NCI-H226 (cell line): ENCODE data around the gene MDFI.

Experiments used
- DNase-seq: peaks from one replicate; pipeline ENCODE4 v3.0.0-alpha.2; 2015

Gene MDFI

DNA sequence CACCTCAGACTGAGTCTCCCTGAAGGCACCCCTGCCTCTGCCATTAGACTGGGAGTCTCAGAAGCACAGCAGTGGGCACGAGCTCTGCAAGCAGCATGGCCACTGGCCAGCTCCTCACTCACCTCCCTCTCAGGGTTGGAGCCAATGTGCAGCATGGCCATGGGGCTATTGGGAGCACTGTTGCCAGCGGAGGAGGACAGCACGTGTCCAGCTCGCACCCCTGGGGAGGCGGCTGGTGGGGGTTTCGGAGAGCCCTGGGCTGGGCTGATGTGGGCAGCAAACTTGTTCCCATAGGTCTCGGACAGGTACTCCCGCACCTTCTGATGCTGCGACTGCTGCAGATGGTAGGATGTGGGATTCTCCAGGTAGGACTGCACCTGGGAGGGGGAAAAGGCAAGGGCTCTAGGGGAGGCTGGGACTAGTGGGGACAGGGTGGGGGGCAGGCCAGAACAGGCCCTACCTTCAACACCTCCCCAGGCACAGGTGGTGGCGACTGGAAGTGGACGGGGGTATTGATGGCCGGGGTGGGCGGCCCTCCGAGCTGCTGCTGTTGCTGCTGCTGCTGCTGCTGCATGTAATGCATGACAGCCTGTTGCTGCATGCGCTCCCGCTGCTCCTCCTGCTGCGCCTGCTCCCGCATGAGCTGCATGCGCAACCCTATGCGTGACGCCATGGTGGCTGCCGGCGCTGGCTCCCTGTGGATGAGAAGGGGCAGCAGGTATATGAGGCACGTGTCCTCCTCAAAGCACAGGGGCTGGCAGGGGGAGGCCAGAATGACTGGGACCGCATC lies 52.5 kb downstream of the MDFI start:
- DNase-seq, result no peak

DNA sequence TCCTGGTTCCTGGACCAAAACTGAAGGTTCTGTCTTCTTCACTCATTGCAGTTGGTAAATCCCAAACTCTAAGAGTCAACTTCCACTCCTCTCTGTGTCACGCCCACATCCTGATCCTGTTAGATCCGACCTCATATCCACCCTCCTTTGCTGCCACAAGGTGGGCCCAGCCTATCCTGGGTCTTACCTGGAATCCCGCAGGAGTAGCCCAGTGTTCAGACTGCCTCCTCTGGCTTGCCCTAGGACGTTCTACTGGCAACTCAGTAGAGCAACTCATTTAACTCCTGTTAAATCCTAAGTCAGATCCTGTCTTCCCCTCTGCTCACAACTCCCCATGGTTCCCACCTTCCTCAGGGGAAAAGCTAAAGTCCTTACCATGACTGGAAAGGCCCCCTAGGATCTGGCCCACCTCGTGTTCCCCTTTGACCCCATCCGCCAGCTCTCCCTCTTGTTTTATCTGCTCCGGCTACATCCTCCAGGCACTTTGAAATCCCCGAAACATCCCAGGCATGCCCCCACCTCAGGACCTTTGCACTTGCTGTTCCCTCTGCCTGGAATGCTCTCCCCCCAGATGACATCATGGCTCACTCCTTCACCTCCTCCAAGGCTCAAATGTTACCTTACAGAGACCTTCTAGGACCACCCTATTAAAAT lies 53.3 kb downstream of the MDFI start:
- no peak for DNase-seq

DNA sequence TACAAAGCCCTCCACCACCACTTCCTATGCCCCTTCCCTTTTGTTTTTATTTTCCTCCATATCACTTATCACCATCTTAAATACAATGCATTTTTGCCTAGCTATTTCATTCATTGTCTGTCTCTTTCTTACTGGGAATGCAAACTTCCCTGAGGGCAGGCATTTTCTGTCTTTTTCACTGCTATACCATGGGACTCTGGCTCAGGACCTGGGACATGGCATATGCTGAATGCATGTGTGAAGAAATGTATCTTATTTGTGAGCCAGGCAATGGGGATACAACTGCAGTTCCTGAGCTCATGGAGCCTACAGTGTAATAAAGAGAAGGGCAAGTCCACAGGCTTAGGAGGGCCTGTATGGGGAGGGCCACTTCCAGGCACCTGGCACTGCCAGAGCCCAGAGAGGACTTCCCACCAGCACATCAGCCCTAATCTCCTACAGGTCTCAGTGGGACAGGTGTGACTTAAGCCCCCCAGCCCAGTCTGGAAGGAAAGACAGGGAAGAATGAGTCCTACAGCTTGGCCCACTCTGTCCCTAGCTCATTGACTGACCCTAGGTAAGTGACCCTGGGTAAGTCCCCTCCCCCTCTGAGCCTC lies 53.9 kb downstream of the MDFI start:
- no peak for DNase-seq

DNA sequence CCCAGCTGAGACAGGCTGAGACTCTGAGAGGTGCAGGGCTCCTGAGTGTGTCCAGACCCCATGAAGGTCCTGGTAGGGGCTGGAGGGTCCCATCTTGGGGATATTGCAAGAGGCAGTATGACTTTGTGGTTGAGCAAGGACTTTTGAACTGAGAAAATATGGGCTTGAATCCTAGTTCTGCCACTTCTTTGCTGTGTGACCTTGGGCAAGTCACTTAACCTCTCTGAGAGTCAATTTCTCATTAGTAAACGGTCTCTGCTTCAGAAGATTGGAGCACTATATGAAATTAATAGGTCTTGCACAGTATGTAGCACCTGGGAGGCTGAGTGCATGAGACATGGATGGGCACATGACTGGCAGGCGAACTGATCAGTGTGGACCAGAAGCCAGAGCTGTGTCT lies 54.5 kb downstream of the MDFI start:
- no peak for DNase-seq

DNA sequence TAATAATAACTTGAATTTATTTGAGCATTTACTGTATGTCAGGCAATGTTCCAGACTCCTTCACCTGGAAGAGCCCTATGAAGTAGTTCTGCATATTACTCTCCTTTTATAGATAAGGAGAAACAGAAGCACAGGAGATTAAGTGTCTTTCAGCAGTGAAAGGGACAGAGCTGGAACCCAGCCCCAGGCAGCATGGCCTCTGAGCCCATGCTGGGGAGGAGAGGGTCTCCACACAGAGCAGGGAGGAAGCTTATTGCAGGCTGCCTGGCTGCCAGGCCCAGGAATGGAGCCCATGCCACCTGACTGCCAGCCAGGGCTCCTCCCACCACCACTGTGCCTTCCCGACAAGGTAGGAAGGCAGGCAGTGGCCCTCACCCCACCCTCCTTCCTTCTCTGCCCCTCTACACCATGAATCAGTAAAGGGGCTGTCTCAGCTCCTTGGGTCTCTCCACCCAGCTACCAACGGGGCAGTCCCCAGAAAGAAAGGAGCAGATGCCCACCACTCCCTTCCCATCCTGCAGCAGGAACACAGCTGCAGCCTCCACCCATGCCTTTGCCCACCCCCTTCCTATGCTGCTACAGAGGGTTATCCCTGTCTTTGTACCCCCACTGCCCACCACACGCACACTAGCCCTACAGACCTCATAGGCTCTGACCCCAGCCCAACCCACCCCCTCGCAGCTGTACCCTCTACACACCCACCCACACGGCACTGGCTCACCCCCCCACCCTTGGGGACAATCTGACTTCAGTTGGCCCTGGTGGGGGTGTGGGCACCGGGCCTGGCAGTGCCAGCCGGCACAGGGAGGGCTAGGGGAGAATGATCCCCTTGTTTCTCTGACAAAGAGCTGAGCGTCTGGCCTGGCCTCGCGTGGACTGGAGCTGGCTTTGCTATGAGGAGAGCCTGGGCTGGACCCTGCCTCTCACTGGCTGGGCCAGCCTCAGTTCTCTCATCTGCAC lies 55.3 kb downstream of the MDFI start:
- DNase-seq, result no peak

DNA sequence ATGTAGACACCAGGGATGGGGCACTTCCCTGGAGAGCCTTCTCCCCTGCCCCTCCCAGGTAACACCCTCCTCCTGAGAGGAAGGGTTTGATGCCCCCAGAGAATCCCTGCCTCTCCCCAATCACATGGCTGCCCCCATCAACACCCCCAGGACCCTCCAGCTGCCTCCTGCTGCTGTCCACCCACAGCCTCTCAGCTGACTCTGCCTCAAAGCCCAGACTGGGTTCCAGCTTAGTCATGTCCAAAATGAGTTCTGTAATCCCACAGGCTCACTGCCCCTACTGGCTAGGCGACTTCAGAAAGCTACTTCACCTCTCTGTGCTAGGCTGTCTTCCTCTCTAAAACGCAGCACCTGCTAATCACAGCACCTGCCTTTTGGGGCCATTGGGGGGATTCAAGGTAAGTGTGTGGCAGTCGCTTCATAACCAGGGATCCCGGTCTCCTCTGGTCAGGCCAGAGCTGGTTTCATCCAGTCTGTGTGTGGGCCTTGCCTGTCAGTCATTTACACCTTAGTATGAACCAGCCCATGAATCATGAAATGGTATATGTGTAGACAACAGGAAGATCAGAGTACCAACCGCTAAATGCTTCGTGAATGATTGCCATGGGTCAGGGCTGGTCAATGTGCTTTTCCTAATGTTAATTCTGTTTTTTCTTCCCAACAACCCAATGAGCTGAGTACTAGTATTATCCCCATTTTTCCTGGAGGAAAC lies 56.7 kb downstream of the MDFI start:
- no peak for DNase-seq

DNA sequence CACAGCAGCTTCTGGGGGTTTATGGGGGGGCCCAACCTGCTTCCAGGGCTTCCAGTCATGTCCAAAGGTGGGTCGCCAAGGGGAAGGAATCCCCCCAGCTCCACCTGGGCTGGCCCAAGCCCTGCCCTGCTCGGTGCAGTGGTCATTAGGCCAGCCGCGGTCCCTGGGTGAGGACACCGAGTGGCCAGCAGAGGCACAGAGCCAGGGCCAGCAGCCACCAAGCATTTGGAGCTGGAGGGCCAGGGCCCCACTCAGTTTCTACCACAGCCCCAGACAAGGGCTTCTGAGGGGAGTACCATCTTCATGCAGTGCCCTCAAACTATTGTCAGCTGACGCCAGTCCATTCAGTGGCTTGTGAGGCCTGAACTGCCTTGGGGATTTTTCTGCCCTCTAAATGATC lies 57.6 kb downstream of the MDFI start:
- DNase-seq, result no peak

DNA sequence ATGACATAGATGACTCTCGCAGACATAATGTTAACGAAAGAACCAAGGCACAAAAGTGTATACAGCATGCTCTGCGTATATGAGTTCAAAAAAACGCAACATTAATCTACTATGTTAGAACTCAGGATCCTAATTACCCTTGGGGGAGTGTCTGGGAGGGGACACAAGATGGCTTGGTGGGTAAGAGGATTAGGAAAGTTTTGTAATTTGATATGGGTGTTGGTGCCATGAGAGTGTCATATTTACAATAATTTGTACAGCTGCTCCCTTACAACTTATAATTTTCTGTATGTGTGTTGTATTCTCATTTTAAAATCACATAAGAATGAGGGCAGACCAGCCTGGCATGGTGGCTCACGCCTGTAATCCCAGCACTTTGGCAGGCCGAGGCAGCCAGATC lies 58.5 kb downstream of the MDFI start:
- DNase-seq, result no peak

DNA sequence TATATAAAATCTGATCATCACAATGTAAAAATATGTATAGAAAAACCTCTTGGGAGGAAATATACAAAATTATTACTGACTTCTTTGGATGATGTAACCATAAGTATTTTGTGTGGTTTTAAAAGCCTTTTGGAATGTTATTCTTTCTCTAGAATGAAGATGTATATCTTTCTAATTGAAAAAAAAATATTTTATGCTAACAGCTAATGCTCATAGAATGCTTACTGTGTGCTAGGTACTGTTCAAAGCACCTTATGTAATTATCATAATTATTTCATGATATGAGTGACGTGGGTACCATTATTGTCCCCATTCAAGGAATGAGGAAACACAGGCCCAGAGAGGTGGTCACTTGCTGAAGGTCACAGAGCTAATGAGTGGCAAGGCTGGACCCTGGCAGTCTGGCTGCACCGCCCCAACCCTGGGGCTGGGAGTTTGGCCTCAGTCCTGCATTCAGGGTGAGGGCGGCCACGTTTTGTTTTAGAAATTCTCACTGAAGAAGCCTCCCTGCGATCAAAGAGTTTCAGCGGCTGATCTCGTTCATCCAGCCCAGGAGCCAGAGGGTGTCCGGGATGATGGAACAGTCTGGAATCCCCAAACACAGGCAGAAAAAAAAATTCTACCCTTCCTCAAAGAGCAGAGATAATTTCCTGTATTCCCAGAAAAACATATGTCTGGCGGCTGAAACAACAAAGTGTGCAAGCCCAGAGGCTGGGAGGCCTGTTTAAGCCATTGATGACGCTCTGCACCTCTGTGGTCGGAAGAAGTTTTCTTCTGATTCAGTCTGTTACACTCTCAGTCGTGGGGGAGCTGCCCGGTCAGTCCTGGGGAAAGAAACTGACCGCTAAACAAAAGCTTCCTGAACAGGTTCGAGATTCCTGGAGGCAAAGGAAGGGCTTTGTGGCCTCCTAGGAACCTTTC lies 59.9 kb downstream of the MDFI start:
- DNase-seq, result peak; percentile 26

DNA sequence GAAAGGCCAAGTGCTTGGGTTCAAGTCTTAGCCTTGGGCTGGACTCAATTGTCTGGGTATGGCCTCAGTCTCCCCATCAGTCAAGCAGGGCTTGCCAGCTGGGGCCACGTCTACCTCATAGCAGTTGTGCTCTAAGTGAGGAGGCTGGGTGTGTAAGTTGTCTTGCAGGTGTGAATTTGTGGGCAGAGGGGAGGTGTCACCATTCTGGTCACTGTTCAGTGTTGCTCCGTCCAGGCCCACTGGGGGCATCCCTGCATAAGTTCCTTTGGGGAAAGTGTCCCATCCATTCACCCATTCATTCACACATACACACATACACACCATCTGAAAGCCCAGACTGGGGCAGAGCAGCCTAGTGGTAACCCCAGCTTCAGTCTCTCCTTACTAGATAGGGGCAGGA lies 60.8 kb downstream of the MDFI start:
- no peak for DNase-seq

DNA sequence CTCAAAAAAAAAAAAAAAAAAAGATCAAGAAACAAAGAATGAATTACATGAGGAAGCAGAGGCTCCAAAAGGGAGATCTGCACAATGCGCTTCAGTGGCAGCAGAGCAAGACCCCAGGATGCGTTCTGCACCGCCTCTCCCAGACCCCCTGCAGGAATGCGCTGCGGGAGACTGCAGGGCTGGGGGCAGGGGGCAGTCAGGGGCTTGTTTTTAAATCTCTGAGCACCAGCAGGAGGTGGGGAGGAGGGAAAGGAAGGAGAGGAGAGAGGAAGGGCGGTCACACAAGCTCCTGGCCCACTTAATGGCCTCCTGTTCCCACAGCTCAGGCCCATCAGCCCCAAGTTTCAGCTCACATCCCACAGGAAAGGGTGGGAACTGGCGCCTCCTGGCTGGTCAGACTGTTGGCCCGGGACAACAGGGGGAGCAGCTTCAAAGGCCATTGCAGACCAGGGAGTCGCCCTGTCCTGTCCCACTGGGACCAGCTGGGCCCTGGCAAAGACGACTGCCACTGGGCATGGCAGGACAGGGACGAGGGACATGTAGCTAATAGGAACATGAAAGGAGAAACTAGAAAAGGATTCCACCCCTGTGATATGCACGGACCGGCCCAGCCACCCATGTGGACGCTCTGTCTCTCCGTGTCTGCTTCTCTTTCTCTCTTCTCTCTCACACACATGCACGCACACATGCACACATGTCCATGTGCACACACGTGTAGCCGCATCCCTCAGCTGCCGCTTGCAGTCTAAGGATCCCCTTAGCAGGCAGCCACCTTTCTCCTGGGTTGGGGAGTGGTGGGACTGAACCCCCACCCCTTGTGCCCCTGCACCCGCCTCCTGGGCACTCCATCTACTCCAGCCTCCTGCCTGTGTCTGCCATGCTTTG lies 62.4 kb downstream of the MDFI start:
- DNase-seq, result no peak

DNA sequence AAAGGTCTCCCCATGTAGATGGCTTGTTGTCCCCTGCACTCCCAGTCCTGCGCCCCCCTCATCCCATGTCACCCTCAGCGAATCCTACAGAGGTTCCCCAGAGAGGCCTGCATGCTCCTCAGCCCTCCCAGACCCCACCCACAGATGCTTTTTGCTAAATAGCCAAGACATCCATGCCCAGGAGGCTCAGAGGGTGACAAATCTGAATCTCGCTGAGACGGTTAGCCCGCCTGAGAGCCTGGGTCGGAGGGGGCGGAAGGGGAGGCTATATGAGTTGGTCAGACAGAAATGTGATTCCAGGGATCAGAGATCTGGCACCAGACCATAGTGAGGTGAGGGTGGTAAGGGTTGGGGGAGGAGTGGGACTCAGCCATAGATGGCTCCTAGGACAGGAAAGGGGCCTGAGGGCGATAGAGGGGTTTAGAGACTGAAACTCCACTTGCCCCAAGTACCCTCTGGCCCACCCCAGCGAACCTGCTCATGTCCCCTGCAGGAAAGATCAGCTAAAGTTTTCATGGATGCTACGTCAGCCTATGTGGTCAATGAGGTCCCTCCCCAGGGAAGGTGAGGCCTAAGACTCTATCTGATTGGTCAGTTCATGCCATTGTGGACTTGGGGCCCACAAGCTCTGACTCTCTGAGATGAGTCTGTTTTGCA lies 63.9 kb downstream of the MDFI start:
- DNase-seq, result no peak

DNA sequence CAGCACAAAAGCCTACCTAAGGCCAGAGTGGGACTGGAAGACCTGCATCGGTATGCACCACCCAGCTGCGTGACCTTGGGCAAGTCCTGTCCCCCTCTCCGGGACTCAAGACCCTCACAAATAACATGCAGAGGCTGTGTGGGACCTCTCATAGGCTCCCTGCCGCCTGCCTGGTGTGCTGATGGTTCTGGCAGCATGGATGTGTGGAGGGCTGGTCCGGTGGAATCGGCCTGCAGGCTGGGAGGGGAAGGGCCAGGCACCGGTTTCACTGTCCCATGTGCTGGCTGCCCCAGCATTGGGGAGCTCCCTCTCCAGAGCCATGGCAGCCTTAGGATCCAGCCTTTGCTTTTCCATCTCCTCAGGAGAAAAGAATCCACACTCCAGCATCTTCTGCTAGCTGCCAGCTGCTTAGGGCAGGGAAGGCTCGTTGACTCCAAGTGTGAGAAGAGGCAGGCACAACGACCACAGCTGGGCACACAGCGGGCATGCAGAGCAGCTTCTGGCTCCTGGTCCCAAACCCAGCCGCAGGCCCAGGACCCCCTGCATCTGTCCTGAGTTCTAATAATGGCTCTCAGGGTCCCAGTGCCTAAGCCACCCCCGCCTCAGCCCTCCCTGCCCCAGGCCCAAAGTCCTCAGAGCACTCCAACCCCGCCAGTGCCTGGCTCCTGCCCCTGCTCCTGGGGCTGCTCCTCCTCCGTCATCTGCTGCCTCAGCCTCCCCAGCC lies 64.7 kb downstream of the MDFI start:
- DNase-seq, result no peak
